ENCODE data around the gene ARRDC3.

- no peak for TF ChIP-seq CTCF (IDR thresholded peaks at IDR 0.05)
- TF ChIP-seq POLR2A (IDR thresholded peaks at IDR 0.05; ENCODE audit: low read depth) = no peak
- TF ChIP-seq POLR2AphosphoS5 (IDR thresholded peaks at IDR 0.05) = no peak
- TF ChIP-seq EP300 (IDR thresholded peaks at IDR 0.05) = no peak
These were observed 14.7 kb upstream of the ARRDC3 start for GRCh38 chr5:91397791-91398190.
